Measurements from ENCODE around the gene GLCCI1.
"Not testable (repeated sequence)": the region's sequence is repeated elsewhere in the genome, so short reads cannot be mapped to it uniquely, and the experiment has no call there.

- TF ChIP-seq CTCF (IDR thresholded peaks at IDR 0.05; ENCODE audit: insufficient read depth, low read length); POLR2AphosphoS5 (IDR thresholded peaks at IDR 0.05; ENCODE audit: low read depth): not testable (repeated sequence)
Measured at GRCh38 chr7:8063300-8063699, 94.7 kb downstream of the GLCCI1 start.
